ENCODE results near the gene CALHM2.

CALHM2 gene

GRCh38 chr10:103396789-103397087, 55.4 kb downstream of the CALHM2 start:
- no peaks in the 10 kb centered on the region for H3K9me3 ChIP-seq
- TF ChIP-seq Cebpa-rat (IDR thresholded peaks at IDR 0.05) = no peak
- peak overlapping the region; percentile 79 for H3K4me2 ChIP-seq
- peak overlapping the region; percentile 82 for H3K9ac ChIP-seq
- H3K4me1 ChIP-seq = peaks cover 47% of the 10 kb centered on the region
- peaks cover 42% of the 10 kb centered on the region; the same call in 1 of the 2 replicates for H4K20me1 ChIP-seq
- H3K27me3 ChIP-seq = no peaks in the 10 kb centered on the region
- peak overlapping the region; percentile 77 for H3K4me3 ChIP-seq
- H3K27ac ChIP-seq = peak overlapping the region; percentile 86
- H3K36me3 ChIP-seq = peaks cover 58% of the 10 kb centered on the region
